ENCODE results near the gene CYP4Z1. TPM values are rescaled to one million over a fixed set of nuclear protein-coding genes. Genes with fewer than 3 reads are reported as not detected.
A peak's percentile ranks its signal among the peaks of the same experiment; 100 is the strongest.
"Not testable (repeated sequence)": the region's sequence is repeated elsewhere in the genome, so short reads cannot be mapped to it uniquely, and the experiment has no call there.

Gene CYP4Z1, protein sequence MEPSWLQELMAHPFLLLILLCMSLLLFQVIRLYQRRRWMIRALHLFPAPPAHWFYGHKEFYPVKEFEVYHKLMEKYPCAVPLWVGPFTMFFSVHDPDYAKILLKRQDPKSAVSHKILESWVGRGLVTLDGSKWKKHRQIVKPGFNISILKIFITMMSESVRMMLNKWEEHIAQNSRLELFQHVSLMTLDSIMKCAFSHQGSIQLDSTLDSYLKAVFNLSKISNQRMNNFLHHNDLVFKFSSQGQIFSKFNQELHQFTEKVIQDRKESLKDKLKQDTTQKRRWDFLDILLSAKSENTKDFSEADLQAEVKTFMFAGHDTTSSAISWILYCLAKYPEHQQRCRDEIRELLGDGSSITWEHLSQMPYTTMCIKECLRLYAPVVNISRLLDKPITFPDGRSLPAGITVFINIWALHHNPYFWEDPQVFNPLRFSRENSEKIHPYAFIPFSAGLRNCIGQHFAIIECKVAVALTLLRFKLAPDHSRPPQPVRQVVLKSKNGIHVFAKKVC
- not detected for total RNA-seq

DNA sequence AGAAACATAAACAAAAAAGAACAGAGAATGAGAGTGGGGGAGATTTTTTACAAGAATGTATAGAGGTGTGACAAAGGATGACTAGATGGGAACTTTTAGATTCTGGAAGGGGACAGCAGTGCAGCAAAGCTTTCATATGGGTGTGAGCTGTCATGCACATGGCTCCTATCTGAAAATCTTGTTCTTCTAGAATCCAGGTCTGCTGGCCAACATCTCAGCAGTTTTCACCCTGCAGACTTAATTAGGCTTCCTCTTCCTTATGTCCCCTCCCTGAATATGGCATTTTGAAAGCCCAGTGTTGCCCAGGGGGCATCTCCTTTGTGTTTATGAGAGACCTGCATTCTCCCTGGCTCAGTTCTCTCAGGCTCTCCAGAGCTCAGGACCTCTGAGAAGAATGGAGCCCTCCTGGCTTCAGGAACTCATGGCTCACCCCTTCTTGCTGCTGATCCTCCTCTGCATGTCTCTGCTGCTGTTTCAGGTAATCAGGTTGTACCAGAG lies at the start of gene CYP4Z1:
TSS of gene CYP4Z1 (plus strand) at position 135 of the 498 bp plus-strand sequence. CDS start at position 395, 260 bp downstream.
- no peak for DNase-seq

DNA sequence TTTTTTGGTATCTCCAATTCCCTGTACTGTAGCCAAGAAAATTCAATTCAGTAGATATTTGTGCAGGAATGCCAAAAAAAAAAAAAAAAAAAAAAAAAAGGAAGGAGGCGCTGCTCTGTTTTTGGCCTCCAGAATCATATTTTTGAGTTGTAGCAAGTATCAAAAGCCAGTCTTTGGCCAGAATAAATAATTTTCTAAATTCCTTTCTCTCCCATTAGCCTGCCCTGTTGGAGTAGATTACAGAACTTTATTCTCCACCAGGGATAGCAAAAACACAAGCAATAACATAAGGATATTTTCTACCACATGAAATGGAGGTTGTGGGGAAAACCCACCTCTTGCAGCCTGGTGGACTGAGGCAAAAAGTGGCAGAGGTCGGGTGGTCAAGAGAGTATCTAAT lies 46.0 kb upstream of the CYP4Z1 start:
- DNase-seq: no peak

DNA sequence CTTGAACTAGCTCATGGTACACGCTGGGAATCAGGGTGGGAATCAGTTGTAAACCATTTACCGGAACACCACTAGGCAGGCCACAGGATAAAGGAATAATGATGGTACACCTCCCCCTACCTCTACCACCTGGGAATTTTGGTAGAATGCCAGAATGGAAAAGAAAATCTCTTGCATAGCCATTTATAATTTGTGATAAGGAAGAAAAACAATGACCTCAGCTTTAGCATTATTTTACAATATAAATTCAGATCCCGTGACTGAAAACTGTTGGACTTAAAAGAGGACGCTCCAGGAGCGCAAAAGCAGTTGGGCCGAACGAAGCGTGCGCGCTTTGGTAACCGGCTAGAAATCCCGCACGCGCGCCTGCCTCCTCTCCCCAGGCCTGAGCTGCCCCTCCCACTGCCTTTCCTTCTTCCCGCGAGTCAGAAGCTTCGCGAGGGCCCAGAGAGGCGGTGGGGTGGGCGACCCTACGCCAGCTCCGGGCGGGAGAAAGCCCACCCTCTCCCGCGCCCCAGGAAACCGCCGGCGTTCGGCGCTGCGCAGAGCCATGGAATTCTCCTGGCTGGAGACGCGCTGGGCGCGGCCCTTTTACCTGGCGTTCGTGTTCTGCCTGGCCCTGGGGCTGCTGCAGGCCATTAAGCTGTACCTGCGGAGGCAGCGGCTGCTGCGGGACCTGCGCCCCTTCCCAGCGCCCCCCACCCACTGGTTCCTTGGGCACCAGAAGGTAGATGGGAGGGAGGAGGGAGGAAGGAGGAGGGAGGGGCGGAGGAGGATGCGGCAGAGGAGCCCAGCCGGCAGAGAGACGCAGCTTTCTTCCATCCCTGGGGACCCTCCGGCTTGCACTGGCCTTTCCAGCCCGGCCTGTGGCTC lies 43.5 kb upstream of the CYP4Z1 start, which contains the start of gene CYP4X1:
TSS of gene CYP4X1 (plus strand) at position 402 of the 873 bp plus-strand sequence. CDS start at position 551, 149 bp downstream.
- peak; percentile 17 for DNase-seq

DNA sequence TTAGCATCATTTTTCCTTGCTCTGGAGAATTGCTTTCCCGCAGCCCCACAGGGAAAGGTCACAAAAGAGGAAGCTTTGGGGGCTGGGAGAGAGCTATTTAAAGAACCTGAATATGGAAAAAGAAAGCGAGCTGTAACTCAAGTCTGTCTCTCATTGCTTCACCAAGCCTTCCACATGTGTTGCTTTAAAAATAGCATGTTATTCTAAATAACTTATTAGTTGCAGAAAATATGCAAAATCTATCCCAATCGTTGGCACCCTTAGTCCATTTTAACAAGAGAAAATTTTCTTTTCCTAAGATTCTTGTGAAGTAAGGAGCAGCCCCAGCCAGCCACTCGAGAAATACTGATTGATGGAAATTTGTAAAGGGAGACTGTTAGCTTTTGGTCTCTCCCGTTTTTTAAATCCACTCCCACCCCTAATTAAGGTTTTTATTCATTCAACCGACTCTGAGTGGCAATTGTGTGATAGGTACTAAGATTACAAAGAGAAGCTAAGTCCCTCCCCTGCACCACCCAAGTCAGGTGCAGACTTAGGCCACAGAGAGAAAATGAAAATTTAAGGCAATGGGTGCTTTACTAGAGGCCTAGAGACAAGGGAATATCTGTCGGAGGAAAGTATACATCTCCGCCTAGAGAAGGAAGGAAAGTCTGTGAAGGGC lies 42.8 kb upstream of the CYP4Z1 start:
- peak; percentile 26 for DNase-seq

DNA sequence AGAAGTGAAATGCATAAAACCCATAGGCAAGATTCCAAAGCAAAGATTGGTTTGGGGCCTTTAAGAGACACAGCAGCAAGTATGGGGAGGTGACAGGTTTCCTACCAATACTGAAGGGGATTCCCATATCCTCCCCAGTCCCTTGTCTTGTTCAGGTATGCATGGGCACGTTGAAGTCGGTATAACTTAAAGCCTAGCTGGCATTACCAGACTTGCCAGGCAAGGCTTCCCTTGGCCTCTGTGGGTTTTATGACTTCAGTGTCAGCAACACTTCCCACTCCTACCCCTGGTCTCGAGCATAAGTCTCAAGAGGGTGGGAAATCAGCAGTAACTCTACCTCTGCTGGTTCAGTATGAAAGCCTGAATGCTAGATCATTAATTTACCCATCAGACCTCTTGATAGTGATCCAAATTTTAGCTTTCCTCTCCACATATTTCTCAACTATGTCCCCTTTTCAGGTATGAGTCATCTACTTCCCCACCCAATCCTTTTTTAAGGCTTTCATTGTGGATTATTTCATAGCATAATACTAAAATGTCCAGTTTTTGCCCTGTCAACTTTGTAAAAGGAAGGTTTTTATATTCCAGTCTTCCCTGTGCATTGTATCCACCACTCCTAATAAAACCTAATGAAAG lies 36.7 kb upstream of the CYP4Z1 start:
- DNase-seq: no peak

DNA sequence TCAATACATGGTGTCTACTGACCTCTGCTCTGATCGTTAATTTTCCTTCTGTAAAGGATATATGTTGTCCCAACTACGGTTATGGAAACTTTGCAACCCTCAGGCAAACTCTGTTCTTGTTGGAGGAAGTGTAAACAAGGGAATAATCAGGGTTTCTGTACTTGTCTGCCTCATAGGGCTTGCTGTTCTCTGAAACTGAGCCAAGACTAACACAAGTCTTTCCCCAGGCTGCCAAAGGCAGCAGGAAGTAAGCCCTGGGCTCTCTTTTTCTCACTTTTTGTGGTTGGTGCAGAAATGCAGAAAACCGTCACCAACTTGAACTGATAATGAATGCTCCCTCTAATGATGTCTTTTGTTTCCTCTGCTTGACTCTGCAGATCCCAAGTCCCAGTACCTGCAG lies 36.0 kb upstream of the CYP4Z1 start:
- peak; percentile 13 for DNase-seq

DNA sequence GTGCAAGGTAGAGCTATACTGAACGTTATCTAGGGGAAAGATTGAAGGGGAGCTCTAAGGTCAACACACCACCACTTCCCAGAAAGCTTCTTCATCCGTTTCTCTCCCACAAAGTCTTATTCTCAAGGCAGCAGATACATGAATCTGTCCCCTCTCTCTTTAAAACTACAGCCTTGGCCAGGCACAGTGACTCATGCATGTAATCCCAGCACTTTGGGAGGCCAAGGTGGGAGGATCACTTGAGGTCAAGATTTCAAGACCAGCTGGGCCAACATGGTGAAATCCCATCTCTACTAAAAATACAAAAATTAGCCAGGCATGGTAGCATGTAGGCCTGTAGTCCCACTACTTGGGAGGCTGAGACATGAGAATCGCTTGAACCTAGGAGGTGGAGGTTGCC lies 35.4 kb upstream of the CYP4Z1 start:
- no peak for DNase-seq

DNA sequence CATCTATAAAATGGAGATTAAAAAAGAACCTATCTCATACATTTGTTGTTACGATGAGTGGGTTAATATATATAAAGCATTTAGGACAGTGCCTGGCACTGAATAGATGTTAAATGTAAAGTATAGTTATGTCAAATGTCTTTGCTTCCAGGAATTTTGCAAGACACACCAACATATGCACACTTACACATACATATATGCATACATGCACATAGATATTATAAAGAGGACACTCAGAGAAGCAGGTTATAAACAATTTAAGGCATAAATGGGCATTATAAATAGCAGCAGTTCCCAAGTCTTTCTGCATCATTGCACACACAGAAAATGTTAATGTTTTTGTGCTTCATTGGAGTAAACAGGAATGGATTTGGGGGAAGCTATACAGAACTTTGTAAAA lies 30.3 kb upstream of the CYP4Z1 start:
- no peak for DNase-seq

DNA sequence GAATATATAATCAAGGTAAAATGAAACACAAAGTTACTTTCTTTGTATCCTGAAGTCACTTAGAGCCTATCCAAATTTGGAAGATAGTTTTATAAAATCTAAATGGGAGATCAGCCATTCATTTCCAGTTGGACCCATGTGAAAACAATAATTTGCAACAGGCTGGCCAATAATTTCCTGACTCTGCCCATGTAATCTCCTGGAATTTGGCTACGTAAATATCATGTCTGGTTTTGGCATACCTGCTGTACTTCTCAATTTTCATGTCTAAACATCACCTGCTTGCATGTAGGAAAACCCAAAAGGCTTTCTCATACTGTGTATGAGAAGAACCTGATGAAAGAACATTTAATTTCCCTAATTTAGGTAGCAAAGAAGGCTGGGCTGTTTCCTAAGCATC lies 7.7 kb upstream of the CYP4Z1 start:
- no peak for DNase-seq

DNA sequence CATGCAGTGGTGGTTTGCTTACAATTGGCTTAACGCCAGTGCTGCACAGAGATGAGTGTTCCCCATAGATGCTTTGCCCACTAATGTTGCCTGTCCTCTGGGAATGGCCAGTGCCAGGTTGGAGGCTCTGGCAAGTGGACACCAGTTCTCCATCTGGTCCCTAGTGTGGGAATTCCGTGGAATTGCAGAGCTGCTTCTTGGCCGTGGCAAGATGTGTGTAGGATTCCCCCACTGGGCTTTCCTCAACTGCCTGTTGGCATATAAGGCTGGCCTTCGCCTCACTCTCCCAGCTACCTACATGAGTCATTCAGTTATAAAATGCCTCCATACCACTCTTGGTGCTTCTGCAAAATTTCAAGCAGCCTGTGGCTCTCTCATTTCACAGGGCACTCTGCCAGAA lies 2.0 kb downstream of the CYP4Z1 start:
- DNase-seq: not testable (repeated sequence)

DNA sequence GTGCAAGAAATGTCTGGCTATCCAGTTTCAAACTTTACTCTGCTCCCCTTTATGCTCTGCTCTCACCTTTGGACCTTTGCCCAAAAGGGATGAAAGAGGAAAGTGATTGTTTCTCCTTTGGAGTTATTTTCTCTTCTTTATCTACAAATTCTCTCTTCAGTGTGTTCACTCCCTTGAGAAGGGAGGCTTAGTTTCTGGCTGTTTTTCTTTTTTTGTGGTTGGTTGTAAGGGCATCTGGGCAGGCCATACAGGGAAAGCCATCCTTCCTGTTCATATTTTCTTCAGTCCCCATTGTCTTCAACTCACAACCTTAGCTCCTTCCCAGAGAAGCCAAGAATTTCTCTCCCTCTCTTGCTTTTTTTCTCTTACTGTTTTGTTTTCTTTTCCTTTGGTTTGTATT lies 2.5 kb downstream of the CYP4Z1 start:
- not testable (repeated sequence) for DNase-seq

DNA sequence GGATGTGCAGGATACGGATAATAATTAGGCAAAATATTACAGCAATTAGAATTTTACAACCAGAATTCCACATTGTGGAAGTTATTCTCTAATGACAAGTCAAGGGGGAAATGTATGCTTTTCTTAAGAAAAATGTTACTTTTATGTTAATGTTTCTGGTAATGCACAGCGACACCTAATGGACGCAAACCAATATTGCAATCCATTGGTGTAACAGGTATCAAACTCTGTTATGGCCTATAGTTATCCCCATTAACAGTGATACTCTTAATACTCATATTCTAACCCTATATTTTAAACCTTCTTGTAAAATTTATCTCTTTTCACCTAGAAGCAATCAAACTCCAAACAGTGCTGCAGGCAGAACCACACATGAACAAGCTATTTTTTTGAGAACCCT lies 22.3 kb downstream of the CYP4Z1 start:
- DNase-seq: peak; percentile 37

DNA sequence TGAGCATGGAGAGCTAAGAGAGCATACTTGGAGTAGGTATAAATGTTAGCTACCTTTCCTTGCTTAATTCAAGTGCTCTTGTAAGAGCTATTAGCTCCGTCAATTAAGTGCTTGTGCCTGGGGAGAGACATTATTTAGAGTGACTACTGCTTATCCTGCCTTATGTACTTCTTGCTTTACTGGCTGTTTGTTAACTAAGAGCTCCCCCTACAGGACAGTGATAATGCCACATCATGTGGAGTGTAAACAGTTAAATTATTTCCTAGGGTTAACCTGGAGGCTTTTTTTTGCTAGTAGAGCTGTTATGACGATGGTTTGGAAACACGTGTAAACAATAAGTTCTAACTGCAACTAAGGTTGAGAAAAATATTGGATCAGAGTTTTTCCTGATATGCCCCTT lies 24.4 kb downstream of the CYP4Z1 start:
- not testable (repeated sequence) for DNase-seq

DNA sequence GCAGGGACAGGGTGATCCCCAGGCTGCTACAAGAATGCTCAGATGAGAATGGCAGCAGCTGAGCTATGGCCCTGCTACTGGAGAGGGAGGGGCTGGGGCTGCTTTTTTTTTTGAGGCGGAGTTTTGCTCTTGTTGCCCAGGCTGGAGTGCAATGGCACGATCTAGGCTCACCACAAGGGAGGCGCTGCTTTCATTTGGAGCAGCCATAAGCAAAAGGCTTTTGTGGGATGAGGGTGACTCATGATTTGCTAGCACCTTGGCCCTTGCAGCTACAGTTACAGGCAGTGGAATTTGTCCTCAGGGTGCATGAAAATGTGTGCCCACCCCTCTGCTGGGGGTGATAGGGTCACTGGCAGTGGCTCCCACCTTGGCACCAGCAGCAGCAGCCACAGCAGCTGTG lies 37.8 kb downstream of the CYP4Z1 start:
- no peak for DNase-seq

DNA sequence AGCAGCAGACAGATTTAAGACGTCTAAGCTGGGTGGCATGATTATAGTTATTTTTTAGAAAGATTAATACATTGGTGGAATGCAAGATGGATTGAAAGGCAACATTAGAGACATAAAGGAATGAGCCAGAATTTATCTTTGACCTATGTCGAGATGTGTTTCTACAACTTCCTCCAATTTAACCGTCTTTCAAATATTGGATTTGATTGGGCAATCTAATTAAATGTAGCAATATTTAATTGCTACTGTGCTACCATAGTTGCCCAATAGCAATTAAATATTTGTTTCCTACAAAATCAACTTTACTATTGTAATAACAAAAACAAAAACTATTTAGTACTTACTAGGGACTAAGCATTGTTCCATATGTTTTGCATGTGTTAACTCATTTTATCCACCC lies 39.8 kb downstream of the CYP4Z1 start:
- no peak for DNase-seq

DNA sequence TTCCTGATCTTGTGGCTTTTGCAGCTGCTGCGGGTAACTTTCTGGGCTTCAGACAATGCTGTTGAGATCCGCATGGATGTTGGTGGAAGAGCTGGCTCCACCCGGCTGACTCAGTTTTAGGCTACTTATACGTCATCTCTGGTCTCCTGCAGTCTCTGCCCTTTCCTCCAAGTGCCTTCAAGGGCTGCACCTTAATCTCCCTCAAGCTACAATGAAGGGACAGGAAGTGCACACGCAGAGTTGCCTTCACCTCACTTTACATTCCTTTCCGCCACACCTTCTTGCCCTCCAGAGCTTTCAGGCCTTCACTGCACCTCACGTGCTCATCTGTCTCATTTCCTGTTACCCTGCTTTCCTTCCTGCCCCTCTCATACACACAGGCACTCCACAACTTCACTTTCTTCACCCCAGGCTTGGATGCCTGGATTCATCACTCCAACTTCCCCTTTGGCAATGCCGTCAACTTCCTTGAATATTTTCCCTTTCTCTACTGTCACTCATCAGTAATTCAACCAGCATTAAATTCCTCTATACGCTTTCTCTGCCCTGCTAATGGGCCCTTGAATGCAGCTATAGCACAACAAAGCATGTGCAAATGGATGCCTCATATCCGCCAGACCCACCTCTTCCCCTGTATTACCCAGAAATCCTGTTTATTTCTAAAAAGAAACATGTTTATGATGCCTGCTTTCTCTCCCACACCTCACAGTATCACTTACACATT lies 41.0 kb downstream of the CYP4Z1 start:
- not testable (repeated sequence) for DNase-seq

DNA sequence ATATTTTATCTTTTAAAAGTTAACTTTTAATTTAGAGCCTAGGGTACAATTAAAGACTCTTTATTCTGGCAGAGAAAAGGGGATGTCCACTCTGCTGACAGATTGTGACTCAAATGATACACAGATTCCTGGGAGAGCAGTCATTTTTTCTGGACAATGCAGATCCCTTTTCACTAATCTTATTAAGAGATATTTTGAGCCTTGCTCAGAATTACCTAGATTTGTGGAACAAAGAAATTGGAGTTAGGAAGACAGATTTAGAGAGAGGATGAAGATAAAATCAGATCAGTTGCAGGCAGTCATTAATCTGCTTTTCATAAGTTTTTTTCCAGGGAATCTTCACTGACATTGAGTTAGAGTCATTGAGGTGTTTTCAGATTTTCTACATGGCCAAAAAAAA lies 42.5 kb downstream of the CYP4Z1 start:
- DNase-seq: not testable (repeated sequence)

DNA sequence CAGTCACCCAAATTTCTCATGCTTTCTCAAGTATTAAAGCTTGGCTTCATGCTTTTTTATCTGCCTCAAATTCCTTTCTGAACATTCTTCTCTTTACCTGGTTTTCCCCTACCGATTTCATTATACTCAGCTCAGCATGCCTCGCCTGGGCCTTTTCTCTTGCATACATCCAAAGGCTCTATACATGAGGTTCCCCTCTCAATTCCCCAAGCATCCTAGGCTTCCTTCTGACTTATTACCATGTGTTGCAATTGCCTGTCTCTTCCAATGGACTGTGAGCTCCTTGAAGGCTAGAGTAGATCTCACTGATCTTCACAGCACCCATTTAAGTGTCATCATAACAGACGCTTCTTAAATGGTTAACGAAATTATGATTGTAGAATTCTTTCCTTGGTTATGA lies 46.1 kb downstream of the CYP4Z1 start:
- no peak for DNase-seq

DNA sequence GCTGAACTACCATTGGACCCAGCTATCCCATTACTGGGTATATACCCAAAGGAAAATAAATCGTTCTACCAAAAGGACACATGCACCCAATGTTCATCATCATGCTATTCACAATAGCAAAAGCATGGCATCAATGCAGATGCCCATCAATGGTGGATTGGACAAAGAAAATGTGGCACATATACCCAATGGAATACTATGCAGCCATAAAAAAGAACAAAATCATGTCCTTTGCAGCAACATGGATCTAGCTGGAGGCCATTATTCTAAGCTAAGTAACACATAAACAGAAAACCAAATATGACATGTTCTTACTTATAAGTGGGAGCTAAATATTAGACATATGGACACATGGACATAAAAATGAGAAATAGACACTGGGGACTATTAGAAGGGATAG lies 54.0 kb downstream of the CYP4Z1 start:
- not testable (repeated sequence) for DNase-seq

DNA sequence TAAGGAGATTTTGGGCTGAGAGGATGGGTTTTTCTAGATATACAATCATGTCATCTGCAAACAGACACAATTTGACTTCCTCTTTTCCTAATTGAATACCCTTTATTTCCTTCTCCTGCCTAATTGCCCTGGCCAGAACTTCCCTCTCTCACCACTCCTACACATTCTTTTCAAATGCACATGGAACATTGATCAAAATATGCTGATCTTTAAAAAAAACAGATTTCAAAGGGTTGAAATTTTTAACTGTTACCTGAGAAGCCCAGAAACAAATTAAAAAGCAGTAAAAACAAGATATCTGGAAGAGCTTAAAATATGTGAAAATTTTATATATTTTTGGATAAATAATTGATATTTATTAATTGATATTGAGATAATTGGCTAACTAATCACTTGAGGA lies 57.8 kb downstream of the CYP4Z1 start:
- not testable (repeated sequence) for DNase-seq

DNA sequence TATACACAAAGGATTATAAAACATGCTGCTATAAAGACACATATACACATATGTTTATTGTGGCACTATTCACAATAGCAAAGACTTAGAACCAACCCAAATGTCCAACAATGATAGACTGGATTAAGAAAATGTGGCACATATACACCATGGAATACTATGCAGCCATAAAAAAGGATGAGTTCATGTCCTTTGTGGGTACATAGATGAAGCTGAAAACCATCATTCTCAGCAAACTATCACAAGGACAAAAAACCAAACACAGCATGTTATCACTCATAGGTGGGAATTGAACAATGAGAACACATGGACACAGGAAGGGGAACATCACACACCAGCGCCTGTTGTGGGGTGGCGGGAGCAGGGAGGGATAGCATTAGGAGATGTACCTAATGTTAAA lies 60.0 kb downstream of the CYP4Z1 start:
- DNase-seq: not testable (repeated sequence)

Measured in tongue (tissue), 2 donors.